ENCODE measurements around the gene DES.

The DES gene

GRCh38 chr2:219438453-219438852 lies 20.3 kb downstream of the DES start:
- no peak for DNase-seq (ENCODE audit: low read depth)

GRCh38 chr2:219439506-219439905 lies 21.3 kb downstream of the DES start:
- no peak for DNase-seq (ENCODE audit: low read depth)

GRCh38 chr2:219440388-219441256 lies 22.4 kb downstream of the DES start:
- no peak for DNase-seq (ENCODE audit: low read depth)

- no peak for DNase-seq (ENCODE audit: low read depth)
Observed at GRCh38 chr2:219441451-219442255, 23.5 kb downstream of the DES start.

- DNase-seq (ENCODE audit: low read depth), result no peak
Observed at GRCh38 chr2:219442256-219443015, 24.3 kb downstream of the DES start.

- no peak for DNase-seq (ENCODE audit: low read depth)
Observed at GRCh38 chr2:219443016-219443696, 25.0 kb downstream of the DES start.

- no peak for DNase-seq (ENCODE audit: low read depth)
Observed at GRCh38 chr2:219443697-219444023, 25.5 kb downstream of the DES start.

- DNase-seq (ENCODE audit: low read depth), result no peak
Observed at GRCh38 chr2:219444566-219445091, 26.5 kb downstream of the DES start.

GRCh38 chr2:219445220-219445640 lies 27.1 kb downstream of the DES start:
- no peak for DNase-seq (ENCODE audit: low read depth)

GRCh38 chr2:219446101-219446504 lies 27.9 kb downstream of the DES start:
- DNase-seq (ENCODE audit: low read depth), result no peak

- DNase-seq (ENCODE audit: low read depth), result no peak
Observed at GRCh38 chr2:219446689-219447088, 28.5 kb downstream of the DES start.

GRCh38 chr2:219447242-219448098 lies 29.3 kb downstream of the DES start:
- no peak for DNase-seq (ENCODE audit: low read depth)

- no peak for DNase-seq (ENCODE audit: low read depth)
Observed at GRCh38 chr2:219448099-219448775, 30.1 kb downstream of the DES start.

GRCh38 chr2:219448776-219449341 lies 30.7 kb downstream of the DES start:
- no peak for DNase-seq (ENCODE audit: low read depth)

- DNase-seq (ENCODE audit: low read depth), result no peak
Observed at GRCh38 chr2:219449609-219450008, 31.4 kb downstream of the DES start.

GRCh38 chr2:219451661-219452360 lies 33.6 kb downstream of the DES start:
- no peak for DNase-seq (ENCODE audit: low read depth)

- DNase-seq (ENCODE audit: low read depth), result peak; percentile 85
Observed at GRCh38 chr2:219452361-219453317, 34.5 kb downstream of the DES start.
